GM12892 (cell line): ENCODE results near the gene COPS8.

ENCODE experiments used
- DNase-seq: peaks from one replicate; pipeline ENCODE4 v3.0.0; 2011; ENCODE audit not compliant: insufficient read length
- FAIRE-seq: peaks from 2 replicates; lab custom pipeline; 2011; peaks lifted over from hg19 to GRCh38; lab: Jason Lieb, UNC
- POLR2A ChIP-seq: IDR thresholded peaks from 2 replicates; pipeline ENCODE4 v1.6.1; 2011; ENCODE audit warnings: low read depth, low read length, control low read depth
- POLR2AphosphoS5 ChIP-seq: IDR thresholded peaks from 2 replicates; pipeline ENCODE4 v1.6.1; 2011; ENCODE audit warnings: low read depth, low read length, control low read depth
- TAF1 ChIP-seq: IDR thresholded peaks from 2 replicates; pipeline ENCODE4 v1.6.1; 2011; ENCODE audit warnings: low read depth, mild to moderate bottlenecking, control low read depth, low read length, borderline replicate concordance

The COPS8 gene

DNA sequence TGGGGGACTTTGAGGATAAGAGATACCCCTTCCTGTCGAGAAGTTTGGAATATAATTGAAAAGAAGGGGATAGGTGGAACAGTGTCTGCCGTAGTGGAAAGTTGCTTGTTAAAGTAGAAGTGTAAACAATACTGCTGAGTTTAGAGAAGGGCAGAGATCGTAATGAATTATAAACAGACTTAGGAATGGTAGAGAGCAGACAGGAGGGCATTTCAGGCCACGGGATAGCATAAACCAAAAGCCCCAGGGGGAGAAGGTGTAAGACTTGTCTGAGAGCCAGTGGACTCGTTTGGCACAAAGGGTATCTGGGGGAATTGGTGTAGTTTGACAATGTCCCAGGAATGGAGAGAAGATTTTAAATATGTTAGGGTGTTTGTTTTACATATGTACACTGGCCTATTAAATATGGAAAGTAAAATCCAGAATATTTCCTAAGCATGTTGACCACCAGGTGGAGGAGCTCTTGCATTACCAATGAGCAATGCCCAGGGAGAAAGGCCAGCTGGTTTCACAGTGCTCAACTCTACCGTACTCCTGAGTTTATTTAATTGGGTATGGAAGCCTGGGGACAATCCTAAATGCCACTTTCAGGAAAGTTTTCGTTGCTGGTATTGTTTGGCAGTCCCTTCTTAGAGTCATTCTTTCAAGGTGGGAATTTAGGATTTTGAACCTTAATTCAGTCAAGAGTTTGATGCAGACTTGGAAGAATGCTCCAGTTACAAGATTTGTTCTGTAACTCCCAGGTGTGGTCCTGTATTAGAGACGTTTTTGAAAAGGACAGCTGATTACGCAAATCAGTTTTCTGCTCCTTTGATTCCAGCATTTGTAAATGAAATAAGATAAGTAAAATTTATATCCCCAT is 7.5 kb downstream of the COPS8 start:
- TF ChIP-seq TAF1, result no peak
- TF ChIP-seq POLR2A, result no peak
- no peak for TF ChIP-seq POLR2AphosphoS5
- FAIRE-seq (no peak), DNase-seq (no peak)

GRCh38 chr2:237096201-237096600 is 10.5 kb downstream of the COPS8 start:
- TF ChIP-seq TAF1 (no peak), POLR2AphosphoS5 (no peak), POLR2A (no peak)
- FAIRE-seq (no peak), DNase-seq (no peak)

DNA sequence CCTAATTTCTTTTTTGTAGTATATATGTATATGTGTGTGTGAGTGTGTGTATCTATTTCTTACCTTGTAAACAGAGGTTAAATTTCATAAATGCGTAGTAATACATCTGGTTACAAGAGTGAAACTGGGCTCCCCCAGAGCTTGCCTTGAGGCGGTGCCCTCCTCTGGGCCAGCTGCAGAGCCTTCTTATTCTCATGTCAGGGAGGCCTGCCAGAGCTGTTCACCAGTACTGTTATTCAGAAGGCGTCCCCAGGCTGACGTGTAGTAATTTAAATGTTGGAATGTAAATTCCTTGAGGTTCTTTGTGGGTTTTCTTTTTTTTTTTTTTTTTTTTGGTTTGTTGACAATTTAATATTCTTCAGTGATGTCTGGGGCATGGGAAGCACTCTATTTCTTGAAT is 11.2 kb downstream of the COPS8 start:
- no peak for FAIRE-seq
- DNase-seq, result no peak

GRCh38 chr2:237097326-237097910 is 11.7 kb downstream of the COPS8 start:
- no peak for FAIRE-seq
- no peak for TF ChIP-seq POLR2AphosphoS5
- no peak for TF ChIP-seq POLR2A
- TF ChIP-seq TAF1, result no peak
- no peak for DNase-seq

More for the DNA sequence above, 11.2 kb downstream of the COPS8 start:
- no peak for TF ChIP-seq POLR2A
- no peak for TF ChIP-seq TAF1
- TF ChIP-seq POLR2AphosphoS5, result no peak

GRCh38 chr2:237097911-237098702 is 12.4 kb downstream of the COPS8 start:
- DNase-seq (no peak), FAIRE-seq (no peak)
- TF ChIP-seq POLR2A, result no peak
- TF ChIP-seq POLR2AphosphoS5, result no peak
- no peak for TF ChIP-seq TAF1

DNA sequence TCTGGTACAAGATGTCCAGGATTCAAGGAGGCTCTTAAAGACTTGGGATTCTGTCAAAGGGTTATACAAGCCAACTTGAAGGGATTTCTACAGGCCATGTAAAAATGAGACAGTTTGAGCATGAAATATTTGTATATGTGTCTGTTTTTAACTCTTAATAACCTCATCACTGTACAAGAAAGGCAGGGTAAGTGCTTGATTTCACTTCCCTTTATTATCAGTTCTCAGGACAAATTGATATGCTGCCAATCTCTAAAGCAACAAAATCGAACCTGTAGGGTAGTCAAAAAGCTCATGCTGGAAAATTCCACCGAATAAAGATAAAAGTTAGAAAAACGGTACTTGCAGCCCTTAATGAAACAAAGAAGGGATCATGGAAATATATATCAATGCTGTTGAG is 14.1 kb downstream of the COPS8 start:
- DNase-seq (no peak), FAIRE-seq (peak; percentile 38)
- TF ChIP-seq POLR2A (no peak), POLR2AphosphoS5 (no peak), TAF1 (no peak)

DNA sequence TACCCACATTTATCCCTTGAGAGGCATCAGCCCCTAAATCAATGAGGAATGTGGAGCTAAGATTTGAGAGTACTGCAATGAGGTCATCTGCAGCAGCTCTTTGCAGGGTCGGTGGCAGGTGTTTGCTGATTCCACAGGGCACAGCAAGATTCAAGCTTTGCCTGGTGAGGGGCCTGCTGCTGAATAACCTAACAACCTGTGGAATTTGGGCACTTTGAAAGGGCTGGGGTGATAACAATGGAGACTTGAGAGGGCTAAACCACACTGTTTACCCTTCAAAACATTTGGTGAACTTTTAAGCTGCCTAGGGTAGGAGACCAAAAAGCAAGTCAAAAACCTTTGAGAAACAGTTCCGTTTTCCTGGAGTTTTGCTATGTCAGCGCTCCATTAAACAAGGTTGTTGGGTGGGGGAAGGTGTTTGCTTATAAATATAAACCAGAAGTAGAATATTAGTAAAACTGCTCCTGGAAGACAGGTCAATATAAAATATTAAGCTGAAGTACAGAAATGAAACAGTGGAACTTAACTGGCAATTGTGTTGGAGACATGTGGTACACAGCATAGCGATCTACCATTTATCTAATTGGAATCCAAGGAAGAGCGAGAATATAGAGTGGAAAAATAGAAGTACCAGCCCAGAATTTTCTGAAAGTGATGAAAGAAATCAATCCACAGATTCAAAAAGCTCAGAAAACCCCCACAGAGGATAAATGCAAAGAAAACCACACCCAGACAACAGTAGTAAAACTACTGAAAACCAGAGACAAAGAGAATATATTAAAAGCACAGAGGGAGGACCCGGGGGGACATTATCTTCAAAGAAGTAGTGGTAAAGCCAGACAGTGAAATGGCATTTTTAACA is 15.7 kb downstream of the COPS8 start:
- DNase-seq, result no peak
- no peak for FAIRE-seq

DNA sequence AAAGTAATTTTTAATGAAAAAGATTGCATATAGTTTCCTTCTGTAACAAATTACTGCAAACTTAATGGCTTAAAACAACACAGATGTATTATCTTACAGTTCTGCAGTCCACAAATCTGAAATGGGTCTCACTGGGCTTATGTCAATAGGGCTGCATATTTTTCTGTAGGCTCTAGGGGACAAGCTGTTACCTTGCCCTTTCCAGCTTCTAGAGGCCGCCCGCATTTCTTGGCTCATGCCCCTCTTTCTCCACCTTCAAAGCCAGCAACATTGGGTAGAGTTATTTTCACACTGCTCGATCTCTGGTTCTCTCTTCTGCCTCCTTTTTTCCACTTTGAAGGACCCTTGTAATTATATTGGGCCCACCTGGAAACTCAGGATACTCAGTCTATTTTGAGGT is 16.7 kb downstream of the COPS8 start:
- no peak for DNase-seq
- FAIRE-seq, result no peak
- TF ChIP-seq TAF1, result no peak
- TF ChIP-seq POLR2A, result no peak
- no peak for TF ChIP-seq POLR2AphosphoS5

More for the DNA sequence above, 15.7 kb downstream of the COPS8 start:
- TF ChIP-seq TAF1 (no peak), POLR2A (no peak), POLR2AphosphoS5 (no peak)

DNA sequence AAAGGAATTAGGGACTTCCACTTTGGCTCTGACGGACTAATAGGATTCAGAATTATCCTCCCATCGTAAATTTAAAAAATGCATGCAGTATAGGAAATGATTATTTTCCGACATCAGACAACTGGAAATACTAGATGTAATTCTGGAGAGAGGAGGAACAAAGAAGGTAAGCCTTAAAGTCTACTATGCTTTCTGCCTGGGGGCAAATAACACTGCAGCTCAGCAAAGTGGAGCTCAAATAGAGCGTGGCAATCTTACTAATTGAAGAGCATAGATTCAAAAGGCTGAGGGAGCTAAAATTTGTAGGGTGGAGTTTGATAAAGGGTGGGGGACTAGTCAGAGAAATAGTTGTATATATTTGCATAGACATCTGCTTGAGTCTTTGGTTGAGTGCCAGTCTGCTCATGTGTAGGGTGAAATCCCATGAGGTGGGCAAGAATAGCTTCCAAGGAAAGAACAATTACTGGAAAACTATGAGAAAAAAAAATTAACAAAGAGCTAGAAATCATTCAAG is 23.8 kb downstream of the COPS8 start:
- FAIRE-seq, result no peak
- no peak for TF ChIP-seq POLR2A
- TF ChIP-seq POLR2AphosphoS5, result no peak
- no peak for TF ChIP-seq TAF1
- no peak for DNase-seq
